Measurements from ENCODE around the gene FAM228B. TPM values are rescaled to one million over a fixed set of nuclear protein-coding genes. Genes with fewer than 3 reads are reported as not detected.

FAM228B gene
- polyA plus RNA-seq, 1 donor (not counting 4 experiments of a cell fraction or from before 2014, with no cell fraction given): 2.0 TPM

DNA sequence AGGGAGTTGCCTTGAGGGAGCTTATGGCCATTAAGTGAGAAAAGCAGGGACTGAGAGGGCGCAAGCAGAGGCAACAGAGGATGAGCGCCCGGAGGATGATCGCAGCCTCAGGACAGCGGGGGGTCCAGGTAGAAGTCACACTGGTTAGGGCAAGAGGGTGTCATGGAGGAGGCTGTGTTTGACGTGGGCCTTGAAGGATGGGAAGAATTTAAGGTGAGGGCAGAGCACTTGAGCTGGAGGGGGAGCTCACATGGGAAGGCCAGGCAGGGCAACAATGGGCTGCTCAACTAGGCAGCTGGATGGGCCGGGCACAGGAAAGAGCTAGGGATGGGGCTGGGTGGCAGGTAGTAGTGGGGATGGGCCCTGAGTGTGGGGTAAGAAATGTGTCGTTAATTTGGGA lies 83.4 kb downstream of the FAM228B start:
- no peaks in the 10 kb centered on the region for H3K9me3 ChIP-seq (ENCODE audit: control insufficient read depth, low read depth, low read length)
- no peaks in the 10 kb centered on the region for H3K9me1 ChIP-seq (ENCODE audit: control insufficient read depth, extremely low read depth, insufficient read depth, low read length)
- TF ChIP-seq, protein P1, sequence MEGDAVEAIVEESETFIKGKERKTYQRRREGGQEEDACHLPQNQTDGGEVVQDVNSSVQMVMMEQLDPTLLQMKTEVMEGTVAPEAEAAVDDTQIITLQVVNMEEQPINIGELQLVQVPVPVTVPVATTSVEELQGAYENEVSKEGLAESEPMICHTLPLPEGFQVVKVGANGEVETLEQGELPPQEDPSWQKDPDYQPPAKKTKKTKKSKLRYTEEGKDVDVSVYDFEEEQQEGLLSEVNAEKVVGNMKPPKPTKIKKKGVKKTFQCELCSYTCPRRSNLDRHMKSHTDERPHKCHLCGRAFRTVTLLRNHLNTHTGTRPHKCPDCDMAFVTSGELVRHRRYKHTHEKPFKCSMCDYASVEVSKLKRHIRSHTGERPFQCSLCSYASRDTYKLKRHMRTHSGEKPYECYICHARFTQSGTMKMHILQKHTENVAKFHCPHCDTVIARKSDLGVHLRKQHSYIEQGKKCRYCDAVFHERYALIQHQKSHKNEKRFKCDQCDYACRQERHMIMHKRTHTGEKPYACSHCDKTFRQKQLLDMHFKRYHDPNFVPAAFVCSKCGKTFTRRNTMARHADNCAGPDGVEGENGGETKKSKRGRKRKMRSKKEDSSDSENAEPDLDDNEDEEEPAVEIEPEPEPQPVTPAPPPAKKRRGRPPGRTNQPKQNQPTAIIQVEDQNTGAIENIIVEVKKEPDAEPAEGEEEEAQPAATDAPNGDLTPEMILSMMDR (optimal IDR thresholded peaks at IDR 0.05 in 1 of 3, IDR thresholded peaks at IDR 0.05 in 1 of 3, conservative IDR thresholded peaks at IDR 0.05 in 1 of 3; ENCODE audit: extremely low read depth in 1 of 3, insufficient read depth in 2 of 3, low read length in 3 of 3): no peak
- TF ChIP-seq EZH2 (IDR thresholded peaks at IDR 0.05; ENCODE audit: low read length): no peak
- peaks cover 9 to 16% of the 10 kb centered on the region in 2 experiments for H3K36me3 ChIP-seq (ENCODE audit: control insufficient read depth in 2 of 2, extremely low read depth in 1 of 2, insufficient read depth in 2 of 2, low read length in 2 of 2)
- no peaks in the 10 kb centered on the region for H4K20me1 ChIP-seq (ENCODE audit: control insufficient read depth, extremely low read depth, insufficient read depth, low read length)
- H3K4me2 ChIP-seq (ENCODE audit: control insufficient read depth, extremely low read depth, insufficient read depth, low read depth, low read length): no peak overlapping the region
- no peak for DNase-seq (ENCODE audit: low read depth, low spot score)
- dilution Hi-C loops (cut with MboI; ENCODE audit: extremely low pct_ligation_motif_present, low sequenced_read_pairs): no loop called here
- no peak for FAIRE-seq
- no peak overlapping the region for H3K9ac ChIP-seq (ENCODE audit: control insufficient read depth, extremely low read depth, insufficient read depth, low read length)
- no peaks in the 10 kb centered on the region for H3K79me2 ChIP-seq (ENCODE audit: control insufficient read depth, insufficient read depth, low read length)
- no peak overlapping the region for H2AFZ ChIP-seq (ENCODE audit: control insufficient read depth, low read length)
- no peak overlapping the region for H3K27ac ChIP-seq (ENCODE audit: control insufficient read depth, insufficient read depth, low read length)
- H3K27me3 ChIP-seq (ENCODE audit: control insufficient read depth, extremely low read depth, insufficient read depth, low read length): no peaks in the 10 kb centered on the region
- H3K4me3 ChIP-seq (ENCODE audit: control insufficient read depth in 2 of 3, extremely low read depth in 1 of 3, insufficient read depth in 2 of 3, low read depth in 1 of 3, low read length in 3 of 3): no peak overlapping the region
- no peaks in the 10 kb centered on the region for H3K4me1 ChIP-seq (ENCODE audit: control insufficient read depth, extremely low read depth, insufficient read depth, low read length)

DNA sequence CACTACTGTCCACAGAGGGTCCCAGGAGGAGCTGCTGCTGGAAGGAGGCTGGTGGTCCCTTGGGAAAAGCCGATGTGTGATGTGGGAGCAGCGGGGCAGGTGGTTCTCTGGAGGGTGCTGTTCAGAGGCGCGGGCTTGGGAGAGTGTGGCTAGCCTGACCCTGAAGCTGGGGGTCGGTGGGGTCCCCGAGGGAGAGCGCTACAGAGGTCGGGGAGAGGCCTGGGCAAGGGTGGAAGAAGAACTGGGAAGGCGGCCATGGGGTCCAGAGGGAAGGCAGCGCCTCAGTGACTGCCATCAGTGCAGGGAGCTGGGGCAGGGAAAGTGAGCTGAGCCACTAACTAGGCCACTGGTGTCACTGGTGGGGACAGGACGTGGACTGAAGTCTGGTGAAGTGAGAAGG lies 84.1 kb downstream of the FAM228B start:
- Histone ChIP-seq H3K4me1 (ENCODE audit: control insufficient read depth, extremely low read depth, insufficient read depth, low read length) (no peaks in the 10 kb centered on the region), H2AFZ (ENCODE audit: control insufficient read depth, low read length) (no peak overlapping the region), H3K27me3 (ENCODE audit: control insufficient read depth, extremely low read depth, insufficient read depth, low read length) (no peaks in the 10 kb centered on the region), H3K9ac (ENCODE audit: control insufficient read depth, extremely low read depth, insufficient read depth, low read length) (no peak overlapping the region), H3K79me2 (ENCODE audit: control insufficient read depth, insufficient read depth, low read length) (no peaks in the 10 kb centered on the region), H3K4me2 (ENCODE audit: control insufficient read depth, extremely low read depth, insufficient read depth, low read depth, low read length) (no peak overlapping the region), H3K4me3 (ENCODE audit: control insufficient read depth in 2 of 3, extremely low read depth in 1 of 3, insufficient read depth in 2 of 3, low read depth in 1 of 3, low read length in 3 of 3) (no peak overlapping the region), H4K20me1 (ENCODE audit: control insufficient read depth, extremely low read depth, insufficient read depth, low read length) (no peaks in the 10 kb centered on the region), H3K36me3 (ENCODE audit: control insufficient read depth in 2 of 2, extremely low read depth in 1 of 2, insufficient read depth in 2 of 2, low read length in 2 of 2) (peaks cover 9 to 15% of the 10 kb centered on the region in 2 experiments), H3K27ac (ENCODE audit: control insufficient read depth, insufficient read depth, low read length) (no peak overlapping the region), H3K9me1 (ENCODE audit: control insufficient read depth, extremely low read depth, insufficient read depth, low read length) (no peaks in the 10 kb centered on the region), H3K9me3 (ENCODE audit: control insufficient read depth, low read depth, low read length) (no peaks in the 10 kb centered on the region)
- TF ChIP-seq, protein P1 (optimal IDR thresholded peaks at IDR 0.05 in 1 of 3, IDR thresholded peaks at IDR 0.05 in 1 of 3, conservative IDR thresholded peaks at IDR 0.05 in 1 of 3; ENCODE audit: extremely low read depth in 1 of 3, insufficient read depth in 2 of 3, low read length in 3 of 3): no peak
- TF ChIP-seq EZH2 (IDR thresholded peaks at IDR 0.05; ENCODE audit: low read length): no peak
- DNase-seq (ENCODE audit: low read depth, low spot score) (no peak), FAIRE-seq (no peak)
- dilution Hi-C loops (cut with MboI; ENCODE audit: extremely low pct_ligation_motif_present, low sequenced_read_pairs): no loop called here

Measured in keratinocyte (primary cell).